ENCODE measurements around the gene INTS14. TPM values are rescaled to one million over a fixed set of nuclear protein-coding genes. Genes with fewer than 3 reads are reported as not detected.

INTS14 gene
- total and polyA plus RNA-seq, 2 of the 8 experiments (the other 6 are each of a cell fraction or from before 2014, with no cell fraction given), result 33.1 to 33.7 TPM

DNA sequence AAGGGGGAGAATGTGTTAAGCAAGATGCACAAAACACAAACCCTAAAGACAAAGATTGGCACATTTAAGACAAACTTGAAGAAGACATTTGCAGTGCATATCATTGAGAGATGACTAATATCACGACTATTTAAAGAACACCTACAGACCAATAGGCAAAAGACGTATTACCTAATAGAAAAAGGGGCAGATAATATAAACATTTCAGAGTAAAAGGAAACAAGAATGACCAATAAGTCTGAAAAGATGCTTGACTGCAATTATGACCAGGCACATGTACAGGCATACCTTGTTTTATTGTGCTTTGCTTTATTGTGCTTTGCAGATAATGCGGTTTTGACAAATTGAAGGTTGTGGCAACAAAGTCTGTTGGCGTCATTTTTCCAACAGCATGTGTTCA, 75.7 kb downstream of the INTS14 start:
- Histone ChIP-seq H2BK5ac (ENCODE audit: low read depth, low read length) (no peak overlapping the region), H3K27ac (ENCODE audit: low read depth, low read length) (no peak overlapping the region), H3K14ac (ENCODE audit: insufficient read length) (no peak overlapping the region), H3K9me3 (ENCODE audit: insufficient read depth in 2 of 2, low read depth in 1 of 2, low read length in 1 of 2) (no peaks in the 10 kb centered on the region), H3K9ac (replicated peaks in 1 of 4; ENCODE audit: extremely low read depth in 1 of 4, low read depth in 3 of 4, low read length in 3 of 4) (no peak overlapping the region), H2BK15ac (ENCODE audit: low read length) (no peak overlapping the region), H4K91ac (replicated peaks; ENCODE audit: insufficient read length, low read length) (no peak overlapping the region), H3K4me2 (ENCODE audit: insufficient read depth in 1 of 2, low read depth in 2 of 2, low read length in 2 of 2) (no peak overlapping the region), H4K8ac (ENCODE audit: extremely low read depth, insufficient read depth, low read length) (no peak overlapping the region), H3K23me2 (ENCODE audit: low read depth, low read length) (peaks cover 2% of the 10 kb centered on the region; the same call in 1 of the 2 replicates), H3K56ac (replicated peaks; ENCODE audit: insufficient read length, low read depth, low read length) (no peak overlapping the region), H2BK120ac (replicated peaks; ENCODE audit: low read depth, low read length) (no peak overlapping the region), H3K18ac (ENCODE audit: extremely low read depth, low read length) (no peak overlapping the region), H4K20me1 (replicated peaks in 1 of 2; ENCODE audit: control insufficient read depth in 1 of 2, insufficient read depth in 2 of 2, low read length in 2 of 2) (peaks cover 16 to 22% of the 10 kb centered on the region in 2 experiments), H2BK20ac (ENCODE audit: low read length) (no peak overlapping the region), H3K27me3 (replicated peaks in 1 of 4; ENCODE audit: control insufficient read depth in 3 of 4, extremely low read depth in 1 of 4, insufficient read depth in 3 of 4, low read length in 3 of 4) (no peaks in the 10 kb centered on the region), H3K36me3 (ENCODE audit: control insufficient read depth in 2 of 4, insufficient read depth in 4 of 4, low read length in 3 of 4) (peaks cover 0 to 3% (median 0%) of the 10 kb centered on the region in 4 experiments; a peak in 2 of 8 replicates), H3K79me1 (ENCODE audit: low read depth, low read length) (peaks cover 8% of the 10 kb centered on the region; the same call in 1 of the 2 replicates), H3K23ac (ENCODE audit: insufficient read length) (no peak overlapping the region), H3K4me3 (ENCODE audit: extremely low read depth in 1 of 4, insufficient read depth in 2 of 4, low read depth in 3 of 4, low read length in 4 of 4) (no peak overlapping the region), H2BK12ac (ENCODE audit: low read depth, low read length) (no peak overlapping the region), H3K4ac (replicated peaks; ENCODE audit: insufficient read length, low read depth, low read length) (no peak overlapping the region), H2AK5ac (ENCODE audit: low read depth, low read length) (no peak overlapping the region), H4K5ac (ENCODE audit: insufficient read length, low read depth, low read length) (no peak overlapping the region), H3K4me1 (replicated peaks in 1 of 4; ENCODE audit: control insufficient read depth in 3 of 4, insufficient read depth in 4 of 4, low read length in 3 of 4) (peaks cover 3 to 11% (median 6%) of the 10 kb centered on the region in 4 experiments; a peak in 6 of 7 replicates), H3K79me2 (ENCODE audit: control insufficient read depth in 1 of 2, insufficient read depth in 2 of 2, low read length in 2 of 2) (peaks cover 38 to 90% of the 10 kb centered on the region in 2 experiments), H2AFZ (ENCODE audit: low read length) (no peak overlapping the region)
- DNase-seq (ENCODE audit: low read depth in 1 of 2, low spot score in 2 of 2), result no peak
- no peak for FAIRE-seq
- CTCF ChIA-PET (ENCODE audit: partially characterized antibody), result no interaction called here
- POLR2A ChIA-PET (ENCODE audit: partially characterized antibody), result interaction anchor here (1.3 kb wide), 1 partner anchor 11 kb away, joined by 3 read pairs; no protein-coding TSS in a partner anchor
- TF ChIP-seq POLR2A (IDR thresholded peaks at IDR 0.05; ENCODE audit: control extremely low read depth in 1 of 2, low read depth in 2 of 2, low read length in 2 of 2) (no peak), PHF8 (conservative IDR thresholded peaks at IDR 0.05; ENCODE audit: low read depth, low read length) (no peak), RXRA (IDR thresholded peaks at IDR 0.05; ENCODE audit: insufficient read depth, low read depth, low read length) (no peak), FOSL1 (IDR thresholded peaks at IDR 0.05; ENCODE audit: insufficient read depth, low read depth, low read length) (no peak), TBP (IDR thresholded peaks at IDR 0.05; ENCODE audit: low read depth, low read length) (no peak), BACH1 (IDR thresholded peaks at IDR 0.05; ENCODE audit: low read length) (no peak), MAFK (IDR thresholded peaks at IDR 0.05; ENCODE audit: low read depth, low read length) (no peak), ATF2 (IDR thresholded peaks at IDR 0.05; ENCODE audit: low read length) (no peak)
- WGBS, 2 experiments (ENCODE audit: extremely low coverage in 1 of 2, insufficient coverage in 1 of 2, insufficient read length in 1 of 2, insufficient replicate concordance in 2 of 2, low coverage in 1 of 2, low lambda C conversion rate in 2 of 2, missing lambda C conversion rate in 1 of 2), result 86% methylated on average over 4 of the region's 4 CpGs; no CpG with 5 or more reads in 1 of the 2 experiments
